A673 (cell line): ENCODE results near the gene MLXIP. TPM values are rescaled to one million over a fixed set of nuclear protein-coding genes. Genes with fewer than 3 reads are reported as not detected.

Experiments used
- BruUV-seq: library from RNA; stranded (reverse); fragments of 400-500 nt; replicated peaks from 2 replicates; lab custom pipeline; 2021; lab: Mats Ljungman, UMichigan
- CTCF ChIA-PET: fragments of 300-600 bp; sonication (Branson Sonifier 250); formaldehyde crosslinking; loops from one replicate; lab custom pipeline; 2022; ENCODE audit warnings: antibody characterized with exemption; lab: Charles Lee
- POLR2A ChIA-PET: fragments of 300-600 bp; sonication (Branson Sonifier 250); formaldehyde crosslinking; loops from one replicate; lab custom pipeline; 2022; ENCODE audit warnings: antibody characterized with exemption; ENCODE audit not compliant: low non-redundant PET; lab: Charles Lee
- DNase-seq: peaks from one replicate; pipeline ENCODE4 v3.0.0-alpha.2; 2015; ENCODE audit warnings: low spot score
- H3K27ac ChIP-seq: fragments of 200-600 bp; sonication (generic); 2 replicates; pipeline ENCODE4 v1.5.1; 2016; ENCODE audit warnings: mixed run types, low read depth, mild to moderate bottlenecking, mixed read lengths, antibody characterized with exemption, low read length; ENCODE audit not compliant: poor library complexity, severe bottlenecking
- H3K27me3 ChIP-seq: fragments of 200-600 bp; sonication (generic); replicated peaks from 2 replicates; pipeline ENCODE4 v1.6.1; 2017; ENCODE audit warnings: mixed run types, low read depth, mild to moderate bottlenecking, mixed read lengths, antibody characterized with exemption, low read length; ENCODE audit not compliant: insufficient read depth, poor library complexity
- H3K36me3 ChIP-seq: fragments of 200-600 bp; sonication (generic); 2 replicates; pipeline ENCODE4 v1.6.1; 2016; ENCODE audit warnings: mixed run types, mild to moderate bottlenecking, mixed read lengths, antibody characterized with exemption, low read length; ENCODE audit not compliant: insufficient read depth, poor library complexity, severe bottlenecking
- H3K4me1 ChIP-seq: fragments of 200-600 bp; sonication (generic); 2 replicates; pipeline ENCODE4 v1.6.1; 2017; ENCODE audit warnings: mixed run types, mild to moderate bottlenecking, mixed read lengths, antibody characterized with exemption, low read length; ENCODE audit not compliant: insufficient read depth, poor library complexity, severe bottlenecking
- H3K4me3 ChIP-seq: fragments of 200-600 bp; sonication (generic); 2 replicates; pipeline ENCODE4 v1.5.1; 2016; ENCODE audit warnings: low read depth, mixed run types, mild to moderate bottlenecking, mixed read lengths, low read length; ENCODE audit not compliant: poor library complexity, severe bottlenecking
- H3K9me3 ChIP-seq: fragments of 200-600 bp; sonication (generic); 2 replicates; pipeline ENCODE4 v1.6.1; 2016; ENCODE audit warnings: mixed run types, low read depth, mild to moderate bottlenecking, mixed read lengths, antibody characterized with exemption, low read length; ENCODE audit not compliant: poor library complexity, severe bottlenecking
- CTCF ChIP-seq: fragments of 300-800, 200-600 bp; sonication (generic); conservative IDR thresholded peaks from 2 replicates; pipeline ENCODE4 v1.5.1; 2017; ENCODE audit warnings: low read depth, mild to moderate bottlenecking, antibody characterized with exemption, low read length, moderate library complexity, mixed read lengths
- EZH2 ChIP-seq: fragments of 200-600 bp; sonication (generic); IDR thresholded peaks from 2 replicates; pipeline ENCODE4 v1.6.1; 2017; ENCODE audit warnings: borderline replicate concordance, low read depth, mild to moderate bottlenecking, mixed read lengths, antibody characterized with exemption, low read length; ENCODE audit not compliant: poor library complexity, severe bottlenecking
- intact Hi-C: fragments of 100-400 bp; cut with micrococcal nuclease; formaldehyde crosslinking; loops from one replicate; pipeline ENCODE4 v1.10.0; 2022; ENCODE audit not compliant: unreplicated experiment
- total RNA-seq: library from RNA; stranded (reverse); gene quantifications from 2 replicates; pipeline ENCODE4 v1.2.3, GENCODE V29; 2021

Gene MLXIP
- total RNA-seq, 1 experiment from 2014 or later: 32.7 TPM

- TF ChIP-seq CTCF (no peak), EZH2 (no peak)
- CTCF ChIA-PET: interaction anchor here (0.5 kb wide), 1 partner anchor 77 kb away, joined by 6 read pairs; no protein-coding TSS in a partner anchor
- POLR2A ChIA-PET: interaction anchor here (0.6 kb wide), 1 partner anchor 324 kb away, joined by 3 read pairs; no protein-coding TSS in a partner anchor
- Histone ChIP-seq H3K4me1 (no peaks in the 10 kb centered on the region), H3K4me3 (no peak overlapping the region), H3K27me3 (no peaks in the 10 kb centered on the region), H3K27ac (no peak overlapping the region), H3K36me3 (no peaks in the 10 kb centered on the region), H3K9me3 (no peaks in the 10 kb centered on the region)
- no TSS peak for BruUV-seq
- DNase-seq: no peak
- intact Hi-C loops: no loop called here
Measured at GRCh38 chr12:122195405-122195804, 116.8 kb downstream of the MLXIP start.

Other genes with a start within 250 kb of the MLXIP start
- not detected in 2 replicates for gene HPD, start 219.9 kb upstream of the MLXIP start, total RNA-seq
- 78.3 and 86.4 TPM in 2 replicates for gene PSMD9, start 190.0 kb upstream of the MLXIP start, total RNA-seq
- gene CFAP251, start 160.2 kb upstream of the MLXIP start, total RNA-seq: 5.5 and 7.5 TPM in 2 replicates
- gene BCL7A, start 56.9 kb upstream of the MLXIP start, total RNA-seq: 40.7 and 41.8 TPM in 2 replicates
- not detected in 2 replicates for gene IL31, start 95.5 kb downstream of the MLXIP start, total RNA-seq
- 0.24 TPM in 1 of 2 replicates, not detected in the other for gene LRRC43, start 104.4 kb downstream of the MLXIP start, total RNA-seq
- 0.15 and 0.22 TPM in 2 replicates for gene B3GNT4, start 125.0 kb downstream of the MLXIP start, total RNA-seq
- 72.0 and 72.2 TPM in 2 replicates for gene DIABLO, start 147.3 kb downstream of the MLXIP start, total RNA-seq
- 34.3 and 35.3 TPM in 2 replicates for gene VPS33A, start 187.7 kb downstream of the MLXIP start, total RNA-seq